Mucosa of stomach (tissue), 1 donor: Measurements from ENCODE around the gene C6orf136.
A peak's percentile ranks its signal among the peaks of the same experiment; 100 is the strongest.

Experiments
- H3K27me3 ChIP-seq: one replicate; pipeline ENCODE4 v1.7.0; 2013; ENCODE audit warnings: mild to moderate bottlenecking, low read length; ENCODE audit not compliant: control insufficient read depth, insufficient read depth
- H3K36me3 ChIP-seq: one replicate; pipeline ENCODE4 v1.7.0; 2013; ENCODE audit warnings: low read length; ENCODE audit not compliant: control insufficient read depth, insufficient read depth
- H3K4me1 ChIP-seq: one replicate; pipeline ENCODE4 v1.7.0; 2013; ENCODE audit warnings: mild to moderate bottlenecking, low read length; ENCODE audit not compliant: control insufficient read depth, insufficient read depth
- H3K4me3 ChIP-seq: one replicate; pipeline ENCODE4 v1.7.0; 2013; ENCODE audit warnings: low read length
- H3K9ac ChIP-seq: one replicate; pipeline ENCODE4 v1.7.0; 2013; ENCODE audit warnings: mild to moderate bottlenecking, low read length, moderate library complexity
- H3K9me3 ChIP-seq: one replicate; pipeline ENCODE4 v1.7.0; 2013; ENCODE audit warnings: mild to moderate bottlenecking, low read length, moderate library complexity; ENCODE audit not compliant: control insufficient read depth
- donor health status: Pancreatic carcinoma.

The C6orf136 gene

DNA sequence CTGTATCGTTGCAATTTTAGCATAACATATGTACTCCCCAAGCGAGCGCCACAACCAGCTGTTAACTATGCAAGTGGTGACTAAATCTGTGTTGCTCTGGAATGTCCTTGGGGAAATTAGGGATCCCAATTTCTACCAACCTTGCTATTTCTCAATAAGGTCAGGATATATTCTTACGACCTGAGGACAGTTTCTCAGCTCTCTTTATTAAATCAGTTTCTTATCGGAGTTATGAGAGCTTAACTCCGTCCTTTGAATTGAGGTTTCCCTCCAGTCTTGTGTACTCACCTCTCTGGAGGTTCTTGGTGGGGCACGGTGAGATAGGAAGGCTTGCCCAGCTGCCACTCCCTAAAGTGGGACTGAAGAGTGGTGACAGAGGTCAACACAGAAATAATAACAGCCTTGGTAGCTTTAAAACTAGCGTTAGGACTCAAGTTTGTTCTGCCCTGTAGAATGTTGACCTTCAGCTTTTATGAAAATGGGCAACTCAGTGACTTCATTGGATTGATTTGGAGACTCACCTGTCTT is 28.6 kb upstream of the C6orf136 start:
- Histone ChIP-seq H3K4me1 (peaks cover 29% of the 10 kb centered on the region), H3K36me3 (peaks cover 26% of the 10 kb centered on the region), H3K9me3 (no peaks in the 10 kb centered on the region), H3K9ac (peak overlapping the region; percentile 100), H3K27me3 (no peaks in the 10 kb centered on the region), H3K4me3 (peak overlapping the region; percentile 74)

DNA sequence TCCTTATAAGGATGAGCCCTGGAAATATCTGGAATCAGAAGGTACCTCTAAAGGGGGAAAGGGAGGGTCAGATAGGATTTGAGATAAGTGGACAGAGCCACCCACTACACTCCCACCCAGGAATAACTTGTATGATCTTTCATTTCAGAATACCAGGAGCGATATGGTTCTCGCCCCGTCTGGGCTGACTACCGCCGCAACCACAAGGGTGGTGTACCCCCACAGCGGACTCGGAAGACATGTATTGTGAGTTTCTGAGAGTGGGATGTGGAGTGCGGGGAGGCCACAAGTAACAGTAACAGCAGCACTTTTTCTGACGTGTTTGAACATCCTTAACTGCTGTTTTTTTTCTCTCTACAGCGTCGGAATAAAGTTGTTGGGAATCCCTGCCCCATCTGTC is 27.4 kb upstream of the C6orf136 start:
- peaks cover 26% of the 10 kb centered on the region for H3K36me3 ChIP-seq

GRCh38 chr6:30625511-30625910 is 21.4 kb upstream of the C6orf136 start:
- Histone ChIP-seq H3K27me3 (no peaks in the 10 kb centered on the region), H3K9ac (no peak overlapping the region), H3K9me3 (no peaks in the 10 kb centered on the region), H3K4me3 (no peak overlapping the region), H3K36me3 (peaks cover 8% of the 10 kb centered on the region), H3K4me1 (peaks cover 18% of the 10 kb centered on the region)

More for the DNA sequence above, 27.4 kb upstream of the C6orf136 start:
- H3K4me1 ChIP-seq, result peaks cover 17% of the 10 kb centered on the region
- H3K9ac ChIP-seq, result peak overlapping the region; percentile 17
- no peaks in the 10 kb centered on the region for H3K9me3 ChIP-seq
- no peaks in the 10 kb centered on the region for H3K27me3 ChIP-seq
- no peak overlapping the region for H3K4me3 ChIP-seq

DNA sequence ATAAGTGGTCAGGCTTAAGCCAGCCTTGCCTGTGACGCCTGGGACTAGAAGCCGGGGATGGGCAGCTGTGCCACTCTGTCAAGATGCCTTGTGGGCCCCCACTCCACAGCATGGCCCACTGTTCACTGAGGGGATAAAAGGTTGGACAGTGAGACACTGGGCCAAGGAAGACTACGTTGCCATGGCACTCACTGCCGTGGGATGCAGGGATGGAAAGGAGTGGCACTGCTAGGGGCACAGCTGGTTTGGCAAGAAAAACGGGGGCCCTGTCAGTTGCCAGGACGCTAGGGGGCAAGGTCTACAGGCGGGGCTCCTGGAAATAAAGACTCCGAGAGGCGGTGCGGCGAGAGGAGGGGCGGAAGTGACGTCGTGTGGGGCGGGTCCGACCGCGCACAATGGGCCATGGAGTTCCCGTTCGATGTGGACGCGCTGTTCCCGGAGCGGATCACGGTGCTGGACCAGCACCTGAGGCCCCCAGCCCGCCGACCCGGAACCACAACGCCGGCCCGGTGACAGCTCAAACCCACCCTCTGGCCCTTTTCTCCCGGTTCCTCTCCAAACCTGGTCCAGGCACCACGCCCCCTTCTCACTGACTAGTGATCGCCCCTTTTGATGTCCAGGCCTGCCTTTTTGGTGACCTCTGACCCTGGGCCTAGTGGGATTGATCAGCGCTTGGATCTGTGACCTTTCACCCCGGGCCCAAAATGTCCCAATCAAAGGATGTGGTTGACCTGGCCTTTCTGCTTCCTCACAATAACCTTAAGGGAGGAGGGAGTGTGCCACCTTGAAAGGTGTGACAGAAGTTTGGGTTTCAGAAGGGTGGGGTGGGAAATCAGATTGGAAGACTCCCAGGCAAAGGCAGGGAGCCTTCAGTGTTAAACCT is 20.2 kb upstream of the C6orf136 start, which contains the start of gene ATAT1:
ATAT1 (plus strand) TSS at position 391 of the 883 bp plus-strand sequence.
- peaks cover 8% of the 10 kb centered on the region for H3K36me3 ChIP-seq
- no peaks in the 10 kb centered on the region for H3K9me3 ChIP-seq
- peaks cover 18% of the 10 kb centered on the region for H3K4me1 ChIP-seq
- H3K4me3 ChIP-seq, result peak within 1 kb of the TSS; percentile 95
- peak within 1 kb of the TSS; percentile 98 for H3K9ac ChIP-seq
- H3K27me3 ChIP-seq, result no peaks in the 10 kb centered on the region

GRCh38 chr6:30635834-30636233 is 11.1 kb upstream of the C6orf136 start:
- no peaks in the 10 kb centered on the region for H3K27me3 ChIP-seq
- peaks cover 7% of the 10 kb centered on the region for H3K36me3 ChIP-seq
- no peaks in the 10 kb centered on the region for H3K9me3 ChIP-seq
- H3K4me1 ChIP-seq, result no peaks in the 10 kb centered on the region
- no peak overlapping the region for H3K4me3 ChIP-seq
- no peak overlapping the region for H3K9ac ChIP-seq

DNA sequence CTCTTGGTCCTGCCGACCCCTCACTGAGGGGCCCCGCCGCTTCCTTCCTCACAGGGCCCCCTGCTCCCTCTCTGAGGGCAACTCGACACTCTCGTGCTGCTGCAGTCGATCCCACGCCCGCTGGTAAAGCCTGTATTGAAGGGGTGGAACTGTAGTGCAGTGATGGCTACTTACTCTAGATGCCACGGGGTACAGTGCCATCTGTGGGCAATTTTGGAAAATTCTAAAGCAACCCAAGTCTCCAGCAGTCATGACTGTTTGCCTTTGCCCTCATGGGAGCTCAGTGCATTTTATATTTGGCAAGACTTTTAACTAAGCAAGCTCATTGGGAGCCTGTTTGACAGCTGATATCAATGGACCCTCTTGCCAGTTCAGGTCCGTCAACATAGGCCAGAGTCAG is 6.5 kb upstream of the C6orf136 start:
- Histone ChIP-seq H3K27me3 (no peaks in the 10 kb centered on the region), H3K9ac (no peak overlapping the region), H3K4me3 (no peak overlapping the region), H3K36me3 (no peaks in the 10 kb centered on the region), H3K9me3 (no peaks in the 10 kb centered on the region), H3K4me1 (no peaks in the 10 kb centered on the region)

DNA sequence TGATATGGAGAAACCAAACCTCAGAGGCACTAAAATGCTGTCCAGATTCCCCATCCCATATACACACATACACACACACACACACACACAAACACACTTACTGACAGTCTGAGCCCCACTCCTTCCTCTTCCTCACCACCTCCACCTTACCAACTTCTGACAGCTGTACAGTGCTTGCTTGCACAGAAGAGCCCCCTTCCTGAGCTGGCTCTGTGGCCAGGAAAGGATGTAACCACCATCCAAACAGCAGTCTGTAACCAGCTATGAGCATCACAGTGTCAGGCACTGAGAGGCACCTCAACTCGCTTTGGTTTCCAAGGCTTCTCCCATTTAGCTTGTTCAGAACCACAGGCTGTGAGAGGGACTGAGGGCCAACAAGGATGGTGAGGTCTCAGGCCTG is 5.9 kb upstream of the C6orf136 start:
- no peak overlapping the region for H3K9ac ChIP-seq

GRCh38 chr6:30643656-30644055 is 3.3 kb upstream of the C6orf136 start:
- Histone ChIP-seq H3K9me3 (no peaks in the 10 kb centered on the region), H3K4me1 (peaks cover 11% of the 10 kb centered on the region), H3K4me3 (no peak overlapping the region), H3K9ac (no peak overlapping the region), H3K27me3 (no peaks in the 10 kb centered on the region), H3K36me3 (no peaks in the 10 kb centered on the region)

More for the DNA sequence above, 5.9 kb upstream of the C6orf136 start:
- no peak overlapping the region for H3K4me3 ChIP-seq
- H3K36me3 ChIP-seq, result no peaks in the 10 kb centered on the region
- H3K4me1 ChIP-seq, result peaks cover 4% of the 10 kb centered on the region
- H3K9me3 ChIP-seq, result no peaks in the 10 kb centered on the region
- H3K27me3 ChIP-seq, result no peaks in the 10 kb centered on the region

DNA sequence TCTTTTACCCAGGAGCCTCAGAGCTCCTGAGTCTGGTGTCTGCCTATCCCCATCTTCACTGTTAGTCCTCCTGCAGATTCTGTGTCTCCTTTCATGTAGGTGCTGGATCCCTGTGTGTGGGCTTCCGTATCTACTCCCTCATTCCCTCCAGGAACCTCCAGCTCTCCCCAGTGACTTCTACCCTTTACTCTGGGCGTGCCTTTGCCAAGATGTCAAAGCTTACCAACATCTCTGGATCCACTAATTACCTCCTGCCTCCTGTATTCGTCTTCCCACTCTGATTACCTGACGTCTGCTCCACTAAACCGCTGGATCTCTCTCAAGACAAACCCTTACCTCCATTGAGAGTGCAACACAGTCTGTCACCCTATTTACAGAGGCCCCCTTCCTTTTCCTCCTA is 2.2 kb upstream of the C6orf136 start:
- no peaks in the 10 kb centered on the region for H3K27me3 ChIP-seq
- no peaks in the 10 kb centered on the region for H3K36me3 ChIP-seq
- H3K4me3 ChIP-seq, result no peak overlapping the region
- no peak overlapping the region for H3K9ac ChIP-seq
- no peaks in the 10 kb centered on the region for H3K9me3 ChIP-seq
- peaks cover 11% of the 10 kb centered on the region for H3K4me1 ChIP-seq

- Histone ChIP-seq H3K4me3 (no peak overlapping the region), H3K4me1 (peaks cover 11% of the 10 kb centered on the region), H3K36me3 (no peaks in the 10 kb centered on the region), H3K9ac (peak overlapping the region; percentile 93), H3K27me3 (no peaks in the 10 kb centered on the region), H3K9me3 (no peaks in the 10 kb centered on the region)
These were observed 944 bp upstream of the C6orf136 start for GRCh38 chr6:30645989-30646388.

DNA sequence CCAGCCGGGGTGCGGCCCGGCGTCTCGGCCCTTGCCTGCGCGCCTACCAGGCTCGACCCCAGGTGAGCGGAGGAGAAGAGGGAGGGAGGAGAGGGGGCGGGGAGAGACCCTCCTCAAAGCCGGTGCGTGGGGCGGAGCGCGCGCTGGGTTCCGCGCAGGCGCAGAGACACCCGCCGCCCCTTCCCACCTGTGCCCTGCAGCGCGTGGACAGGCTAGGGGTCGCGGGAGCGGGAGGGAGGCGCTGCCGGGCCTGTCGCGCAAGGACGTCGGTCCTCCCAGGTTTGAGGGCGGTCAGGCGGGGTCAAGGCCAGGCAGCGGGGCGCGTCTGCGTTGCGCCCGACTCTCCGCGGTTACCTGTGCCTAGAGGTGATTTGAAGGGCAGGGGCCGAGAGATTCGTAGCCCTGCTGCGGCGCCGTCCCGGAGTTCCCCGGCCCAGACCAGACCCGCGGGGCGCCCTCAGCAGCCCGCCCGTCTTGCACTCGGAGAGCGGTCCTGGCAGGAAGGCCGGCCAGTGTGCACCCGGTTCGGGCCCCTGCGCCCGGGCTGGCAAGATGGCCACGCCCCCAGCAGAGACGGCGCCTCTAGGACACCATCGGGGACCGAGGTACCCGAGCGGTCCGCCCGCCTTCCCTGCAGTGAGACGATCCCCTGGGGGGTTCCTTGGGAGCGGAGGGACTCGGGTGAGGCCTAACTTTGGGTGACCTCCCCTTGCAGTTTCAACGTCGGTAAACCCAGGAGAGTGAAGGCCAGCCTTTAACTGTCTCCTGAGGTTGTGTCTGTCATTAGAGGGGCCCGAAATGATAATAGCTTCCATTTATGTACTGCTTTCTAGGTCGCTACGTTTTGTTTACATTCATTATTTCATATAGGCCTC is 546 bp downstream of the C6orf136 start:
- Histone ChIP-seq H3K36me3 (peaks cover 7% of the 10 kb centered on the region), H3K4me1 (peaks cover 11% of the 10 kb centered on the region), H3K9me3 (no peaks in the 10 kb centered on the region), H3K4me3 (peak overlapping the region; percentile 77), H3K27me3 (no peaks in the 10 kb centered on the region), H3K9ac (peak overlapping the region; percentile 93)

DNA sequence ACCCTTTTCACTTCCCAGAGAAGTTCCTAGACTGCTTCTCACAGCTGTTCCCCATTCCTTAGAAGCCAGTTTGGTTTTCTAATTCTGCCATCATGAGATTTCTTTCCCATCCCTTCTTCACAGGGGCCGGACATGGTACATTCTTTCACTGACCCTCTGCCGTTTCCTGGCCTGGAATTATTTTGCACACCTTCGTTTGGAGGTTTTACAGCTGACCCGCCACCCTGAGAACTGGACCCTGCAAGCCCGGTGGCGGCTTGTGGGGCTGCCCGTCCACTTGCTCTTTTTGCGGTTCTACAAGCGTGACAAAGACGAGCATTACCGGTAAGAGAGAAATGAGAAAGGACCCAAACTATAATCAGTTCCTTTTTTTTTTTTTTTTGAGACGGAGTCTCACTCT is 4.2 kb downstream of the C6orf136 start:
- H3K27me3 ChIP-seq, result no peaks in the 10 kb centered on the region
- H3K9ac ChIP-seq, result no peak overlapping the region
- H3K4me1 ChIP-seq, result peaks cover 6% of the 10 kb centered on the region
- no peaks in the 10 kb centered on the region for H3K9me3 ChIP-seq
- peaks cover 27% of the 10 kb centered on the region for H3K36me3 ChIP-seq
- H3K4me3 ChIP-seq, result no peak overlapping the region
